Mesendoderm (in vitro differentiated cells): ENCODE data around the gene SLIT2.

Source experiments
- DNase-seq: peaks from one replicate; pipeline ENCODE4 v3.0.0; 2013
- H2AK5ac ChIP-seq: 2 replicates; pipeline ENCODE4 v1.6.1; 2013; ENCODE audit warnings: low read length, inconsistent platforms
- H2BK120ac ChIP-seq: 2 replicates; pipeline ENCODE4 v1.6.1; 2013; ENCODE audit warnings: low read depth, mild to moderate bottlenecking, low read length, moderate library complexity, mixed read lengths
- H2BK15ac ChIP-seq: replicated peaks from 2 replicates; pipeline ENCODE4 v1.6.1; 2013; ENCODE audit warnings: low read depth, mild to moderate bottlenecking, moderate library complexity
- H2BK5ac ChIP-seq: 2 replicates; pipeline ENCODE4 v1.6.1; 2013; ENCODE audit warnings: low read length, inconsistent platforms
- H3K18ac ChIP-seq: 2 replicates; pipeline ENCODE4 v1.6.1; 2013; ENCODE audit warnings: mild to moderate bottlenecking, low read length, mixed read lengths
- H3K23ac ChIP-seq: one replicate; pipeline ENCODE4 v1.6.1; 2013; ENCODE audit warnings: low read length
- H3K27ac ChIP-seq: 2 replicates; pipeline ENCODE4 v1.5.1; 2013; ENCODE audit warnings: low read depth, mild to moderate bottlenecking, inconsistent platforms, low read length, moderate library complexity
- H3K27me3 ChIP-seq: 2 replicates; pipeline ENCODE4 v1.6.1; 2013; ENCODE audit warnings: low read length, control low read depth, mild to moderate bottlenecking, inconsistent platforms; ENCODE audit not compliant: insufficient read depth, poor library complexity
- H3K36me3 ChIP-seq: 2 replicates; pipeline ENCODE4 v1.6.1; 2013; ENCODE audit warnings: low read length, inconsistent platforms; ENCODE audit not compliant: control insufficient read depth, insufficient read depth
- H3K4ac ChIP-seq: one replicate; pipeline ENCODE4 v1.6.1; 2013; ENCODE audit warnings: low read depth, mild to moderate bottlenecking, low read length, moderate library complexity
- H3K4me1 ChIP-seq: 2 replicates; pipeline ENCODE4 v1.6.1; 2013; ENCODE audit warnings: low read depth, low read length, inconsistent platforms; ENCODE audit not compliant: control insufficient read depth
- H3K4me2 ChIP-seq: 2 replicates; pipeline ENCODE4 v1.6.1; 2013; ENCODE audit warnings: low read length
- H3K4me3 ChIP-seq: 2 replicates; pipeline ENCODE4 v1.5.1; 2013; ENCODE audit warnings: mild to moderate bottlenecking, low read length
- H3K56ac ChIP-seq: one replicate; pipeline ENCODE4 v1.6.1; 2013; ENCODE audit warnings: low read length
- H3K79me1 ChIP-seq: 2 replicates; pipeline ENCODE4 v1.6.1; 2013; ENCODE audit warnings: low read length, inconsistent platforms
- H3K79me2 ChIP-seq: 2 replicates; pipeline ENCODE4 v1.6.1; 2013; ENCODE audit warnings: mild to moderate bottlenecking, low read length; ENCODE audit not compliant: control insufficient read depth, insufficient read depth
- H3K9ac ChIP-seq: 2 replicates; pipeline ENCODE4 v1.6.1; 2013; ENCODE audit warnings: low read length, inconsistent platforms
- H4K5ac ChIP-seq: one replicate; pipeline ENCODE4 v1.6.1; 2013; ENCODE audit warnings: low read length
- H4K8ac ChIP-seq: one replicate; pipeline ENCODE4 v1.6.1; 2013; ENCODE audit warnings: low read depth, mild to moderate bottlenecking, control low read depth, low read length, moderate library complexity
- WGBS: extraction: QIAGEN DNeasy Blood & Tissue Kit; methylation state at CpG from one replicate; pipeline ENCODE4 v1.1.7; 2013; ENCODE audit warnings: low lambda C conversion rate, missing lambda C conversion rate; ENCODE audit not compliant: insufficient coverage; ENCODE audit errors: extremely low coverage; 5-methylcytosine and 5-hydroxymethylcytosine counted together

Gene SLIT2

DNA sequence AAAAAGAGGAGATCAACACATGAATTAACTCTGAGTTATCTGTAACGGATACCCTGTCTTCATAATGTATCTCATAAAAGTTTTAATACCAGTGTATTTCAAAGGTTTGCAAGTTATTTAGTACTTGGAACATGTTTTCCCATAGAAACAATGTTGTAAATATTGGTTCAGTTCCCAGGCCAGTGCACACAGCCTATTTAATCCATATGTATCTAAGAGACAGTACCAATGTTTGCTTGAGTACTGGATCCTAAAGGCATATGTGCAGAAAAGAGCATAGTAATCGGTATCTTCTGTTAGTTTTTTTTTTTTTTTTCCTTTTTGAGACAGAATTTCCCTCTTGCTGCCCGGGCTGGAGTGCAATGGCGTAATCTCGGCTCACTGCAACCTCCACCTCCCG is 46.1 kb downstream of the SLIT2 start:
- Histone ChIP-seq H2BK15ac (no peak overlapping the region), H4K5ac (no peak overlapping the region), H2AK5ac (no peak overlapping the region), H2BK5ac (no peak overlapping the region), H3K36me3 (no peaks in the 10 kb centered on the region), H4K8ac (no peak overlapping the region), H3K27me3 (no peaks in the 10 kb centered on the region), H3K56ac (no peak overlapping the region), H3K79me1 (no peaks in the 10 kb centered on the region), H3K9ac (no peak overlapping the region), H3K4me2 (no peak overlapping the region), H3K4me1 (no peaks in the 10 kb centered on the region), H3K18ac (no peak overlapping the region), H3K79me2 (no peaks in the 10 kb centered on the region), H3K27ac (no peak overlapping the region), H3K4ac (no peak overlapping the region), H3K4me3 (no peak overlapping the region), H2BK120ac (no peak overlapping the region), H3K23ac (no peak overlapping the region)
- WGBS, result no CpG with 5 or more reads among the region's 6 CpGs
- no peak for DNase-seq

DNA sequence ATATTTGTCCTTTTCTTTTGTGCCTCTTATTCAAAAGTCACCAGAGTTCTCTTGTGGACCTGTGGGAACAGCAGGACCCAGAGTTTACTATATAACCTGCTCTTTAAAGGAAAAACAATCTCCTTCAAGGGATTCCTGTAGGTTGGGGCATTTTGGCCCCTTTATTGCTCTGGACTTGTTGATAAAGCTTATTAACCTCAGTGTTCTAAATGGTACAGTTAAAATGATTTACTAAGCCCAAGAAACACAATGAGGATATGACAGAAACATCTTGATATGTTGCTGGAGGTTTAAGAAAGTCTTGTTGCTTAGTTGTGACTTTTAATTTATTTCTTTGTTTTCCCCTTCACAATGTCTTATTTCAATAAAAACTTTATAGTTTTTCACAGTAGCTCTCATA is 46.8 kb downstream of the SLIT2 start:
- Histone ChIP-seq H3K56ac (no peak overlapping the region), H3K4me1 (no peaks in the 10 kb centered on the region), H3K27ac (no peak overlapping the region), H3K9ac (no peak overlapping the region), H2BK5ac (no peak overlapping the region), H4K5ac (no peak overlapping the region), H2BK120ac (no peak overlapping the region), H3K27me3 (no peaks in the 10 kb centered on the region), H2AK5ac (no peak overlapping the region), H3K4me2 (no peak overlapping the region), H3K4ac (no peak overlapping the region), H3K79me1 (no peaks in the 10 kb centered on the region), H2BK15ac (no peak overlapping the region), H3K23ac (no peak overlapping the region), H3K18ac (no peak overlapping the region), H4K8ac (no peak overlapping the region), H3K4me3 (no peak overlapping the region), H3K79me2 (no peaks in the 10 kb centered on the region), H3K36me3 (no peaks in the 10 kb centered on the region)
- DNase-seq, result no peak

DNA sequence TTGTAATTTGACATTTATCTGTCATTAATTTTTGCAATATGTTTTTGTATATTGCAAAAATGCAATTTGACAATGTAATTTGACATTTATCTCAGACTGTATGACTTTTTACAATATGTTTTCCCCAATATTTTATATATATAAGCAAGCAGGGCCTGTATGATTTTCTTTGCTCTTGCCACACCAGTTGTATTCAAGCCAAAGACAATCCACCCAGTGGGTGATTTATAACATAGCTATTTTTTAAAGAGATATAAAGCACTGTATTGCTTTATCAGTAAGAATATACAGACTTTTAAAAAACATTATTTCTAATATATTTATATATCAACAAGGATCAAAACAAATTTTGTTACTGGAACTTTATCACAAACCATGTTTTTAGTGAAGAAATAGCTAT is 47.3 kb downstream of the SLIT2 start:
- Histone ChIP-seq H3K4me3 (no peak overlapping the region), H3K27me3 (no peaks in the 10 kb centered on the region), H2BK5ac (no peak overlapping the region), H3K4me1 (no peaks in the 10 kb centered on the region), H3K79me2 (no peaks in the 10 kb centered on the region), H2AK5ac (no peak overlapping the region), H3K4ac (no peak overlapping the region), H2BK15ac (no peak overlapping the region), H3K56ac (no peak overlapping the region), H3K79me1 (no peaks in the 10 kb centered on the region), H3K36me3 (no peaks in the 10 kb centered on the region), H2BK120ac (no peak overlapping the region), H4K8ac (no peak overlapping the region), H3K23ac (no peak overlapping the region), H4K5ac (no peak overlapping the region), H3K4me2 (no peak overlapping the region), H3K18ac (no peak overlapping the region), H3K9ac (no peak overlapping the region), H3K27ac (no peak overlapping the region)
- no peak for DNase-seq

DNA sequence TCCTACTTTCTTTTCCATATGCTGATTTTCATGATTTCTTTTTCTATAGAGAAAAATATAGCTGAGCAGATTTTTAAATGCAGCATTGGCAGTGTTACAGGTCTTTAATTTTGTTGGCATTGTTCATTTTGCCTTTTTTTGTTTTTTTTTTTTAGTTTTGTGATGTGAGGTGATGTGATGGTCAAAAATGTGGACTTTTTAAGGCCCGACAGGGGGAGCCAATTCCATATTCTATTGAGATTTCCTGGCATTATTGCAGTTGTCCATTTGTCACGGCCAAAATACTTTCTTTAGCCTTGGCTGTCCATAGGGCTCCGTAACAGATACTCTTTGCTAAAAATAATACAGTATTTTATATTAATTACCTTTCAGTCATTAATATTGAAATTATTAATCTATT is 47.8 kb downstream of the SLIT2 start:
- Histone ChIP-seq H3K4me3 (no peak overlapping the region), H3K56ac (no peak overlapping the region), H2BK120ac (no peak overlapping the region), H3K18ac (no peak overlapping the region), H3K9ac (no peak overlapping the region), H3K27ac (no peak overlapping the region), H3K27me3 (no peaks in the 10 kb centered on the region), H3K36me3 (no peaks in the 10 kb centered on the region), H3K23ac (no peak overlapping the region), H3K4ac (no peak overlapping the region), H2BK15ac (no peak overlapping the region), H3K4me1 (no peaks in the 10 kb centered on the region), H3K79me1 (no peaks in the 10 kb centered on the region), H4K5ac (no peak overlapping the region), H2BK5ac (no peak overlapping the region), H2AK5ac (no peak overlapping the region), H4K8ac (no peak overlapping the region), H3K79me2 (no peaks in the 10 kb centered on the region), H3K4me2 (no peak overlapping the region)
- DNase-seq, result peak; percentile 38
- WGBS, result no CpG with 5 or more reads among the region's 3 CpGs

DNA sequence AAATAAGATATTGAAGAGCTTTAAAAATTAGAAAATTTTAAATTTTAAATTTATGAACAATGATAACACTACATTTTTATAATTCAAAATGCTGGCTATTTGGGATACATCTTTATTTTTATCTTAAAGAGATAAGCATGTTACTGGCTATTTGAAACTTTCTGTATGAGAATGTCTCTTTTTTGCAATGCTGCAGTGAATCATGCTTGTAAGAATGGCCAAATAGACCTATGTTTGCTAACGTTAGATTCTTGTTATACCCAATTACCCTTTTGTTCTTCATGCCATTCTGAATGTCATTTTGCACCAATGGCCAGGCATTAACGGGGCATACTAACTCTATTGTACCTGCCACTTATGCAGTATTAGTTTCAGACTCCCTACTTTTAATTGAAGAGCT is 49.5 kb downstream of the SLIT2 start:
- Histone ChIP-seq H2BK120ac (no peak overlapping the region), H3K56ac (no peak overlapping the region), H3K4me3 (no peak overlapping the region), H2BK15ac (no peak overlapping the region), H3K79me2 (no peaks in the 10 kb centered on the region), H4K8ac (no peak overlapping the region), H3K23ac (no peak overlapping the region), H3K4me2 (no peak overlapping the region), H2AK5ac (no peak overlapping the region), H4K5ac (no peak overlapping the region), H3K4ac (no peak overlapping the region), H3K79me1 (no peaks in the 10 kb centered on the region), H2BK5ac (no peak overlapping the region), H3K27ac (no peak overlapping the region), H3K36me3 (no peaks in the 10 kb centered on the region), H3K18ac (no peak overlapping the region), H3K27me3 (no peaks in the 10 kb centered on the region), H3K4me1 (no peaks in the 10 kb centered on the region), H3K9ac (no peak overlapping the region)
- no peak for DNase-seq
- WGBS, result no CpG with 5 or more reads among the region's 2 CpGs
